IMR-90 (cell line): Measurements from ENCODE around the gene GPR17. TPM values are rescaled to one million over a fixed set of nuclear protein-coding genes. Genes with fewer than 3 reads are reported as not detected.

Experiments used
- ATAC-seq: fragments of 200-7000 bp; cut with Tn5 transposase; 2 replicates; pipeline ENCODE4 v1.9.1; 2020; ENCODE audit warnings: low read depth, mild to moderate bottlenecking, moderate library complexity
- BruUV-seq: library from RNA; stranded (reverse); fragments of 400-500 nt; replicated peaks from 2 replicates; lab custom pipeline; 2021; lab: Mats Ljungman, UMichigan
- CTCF ChIA-PET: fragments of 300-600 bp; formaldehyde crosslinking; extraction: SDS; loops from one replicate; lab custom pipeline; 2021; ENCODE audit warnings: antibody characterized with exemption; lab: Yijun Ruan, JAX
- POLR2A ChIA-PET: fragments of 300-600 bp; sonication (Branson Sonifier 250); formaldehyde crosslinking; loops from one replicate; lab custom pipeline; 2022; ENCODE audit warnings: antibody characterized with exemption; ENCODE audit not compliant: unreplicated experiment; lab: Charles Lee
- DNase-seq: peaks from one replicate; pipeline ENCODE4 v3.0.0; 2013
- H2AFZ ChIP-seq: replicated peaks from 2 replicates; pipeline ENCODE3; 2013; ENCODE audit warnings: low read length, mild to moderate bottlenecking; ENCODE audit not compliant: poor library complexity
- H2AK5ac ChIP-seq: 2 replicates; pipeline ENCODE4 v1.6.1; 2013; ENCODE audit warnings: low read depth, low read length, inconsistent platforms
- H2AK9ac ChIP-seq: replicated peaks from 2 replicates; pipeline ENCODE3; 2013; ENCODE audit warnings: mild to moderate bottlenecking, low read depth, low read length, moderate library complexity; ENCODE audit not compliant: poor library complexity
- H2BK120ac ChIP-seq: 2 replicates; pipeline ENCODE4 v1.6.1; 2013; ENCODE audit warnings: low read depth, low read length, inconsistent platforms
- H2BK15ac ChIP-seq: 3 replicates; pipeline ENCODE4 v1.6.1; 2013; ENCODE audit warnings: low read depth, low read length, inconsistent platforms
- H2BK20ac ChIP-seq: 2 replicates; pipeline ENCODE4 v1.6.1; 2013; ENCODE audit warnings: low read depth, mild to moderate bottlenecking, inconsistent platforms, low read length, moderate library complexity
- H2BK5ac ChIP-seq: 2 replicates; pipeline ENCODE4 v1.6.1; 2013; ENCODE audit warnings: mild to moderate bottlenecking, low read depth, low read length, inconsistent platforms; ENCODE audit not compliant: poor library complexity, severe bottlenecking
- H3K14ac ChIP-seq: replicated peaks from 2 replicates; pipeline ENCODE4 v1.6.1; 2013; ENCODE audit warnings: low read depth, low read length, inconsistent platforms
- H3K18ac ChIP-seq: 2 replicates; pipeline ENCODE4 v1.6.1; 2013; ENCODE audit warnings: low read depth, low read length, control low read depth
- H3K23ac ChIP-seq: 2 replicates; pipeline ENCODE4 v1.6.1; 2013; ENCODE audit warnings: low read depth, low read length, inconsistent platforms
- H3K27ac ChIP-seq: 2 replicates; pipeline ENCODE4 v1.5.1; 2013; ENCODE audit warnings: mild to moderate bottlenecking, control low read depth, low read length; ENCODE audit not compliant: insufficient read depth
- H3K27me3 ChIP-seq: 2 replicates; pipeline ENCODE4 v1.6.1; 2013; ENCODE audit warnings: low read length; ENCODE audit not compliant: control insufficient read depth, insufficient read depth
- H3K36me3 ChIP-seq: 2 replicates; pipeline ENCODE4 v1.6.1; 2013; ENCODE audit warnings: low read length, mixed read lengths; ENCODE audit not compliant: control insufficient read depth, insufficient read depth
- H3K4ac ChIP-seq: 2 replicates; pipeline ENCODE4 v1.6.1; 2013; ENCODE audit warnings: low read depth, low read length, inconsistent platforms
- H3K4me1 ChIP-seq: 2 replicates; pipeline ENCODE4 v1.6.1; 2013; ENCODE audit warnings: low read length, mixed read lengths; ENCODE audit not compliant: control insufficient read depth, insufficient read depth
- H3K4me2 ChIP-seq: 2 replicates; pipeline ENCODE4 v1.6.1; 2013; ENCODE audit warnings: low read depth, mild to moderate bottlenecking, control low read depth, low read length, moderate library complexity
- H3K4me3 ChIP-seq: 2 replicates; pipeline ENCODE4 v1.5.1; 2013; ENCODE audit warnings: low read depth, mild to moderate bottlenecking, control low read depth, low read length, moderate library complexity; ENCODE audit not compliant: insufficient read depth
- H3K56ac ChIP-seq: 2 replicates; pipeline ENCODE4 v1.6.1; 2013; ENCODE audit warnings: low read length, inconsistent platforms; ENCODE audit not compliant: insufficient read depth; ENCODE audit errors: extremely low read depth
- H3K79me1 ChIP-seq, 2 experiments: 2 replicates each; pipeline ENCODE4 v1.6.1; 2013; ENCODE audit warnings: low read length in 2 of 2, inconsistent platforms in 1 of 2, low read depth in 1 of 2
- H3K9ac ChIP-seq: 2 replicates; pipeline ENCODE4 v1.6.1; 2013; ENCODE audit warnings: low read depth, low read length, control low read depth
- H3K9me1 ChIP-seq: 2 replicates; pipeline ENCODE4 v1.6.1; 2013; ENCODE audit warnings: low read length, inconsistent platforms; ENCODE audit not compliant: insufficient read depth
- H3K9me3 ChIP-seq: 2 replicates; pipeline ENCODE4 v1.6.1; 2013; ENCODE audit warnings: low read length; ENCODE audit not compliant: control insufficient read depth, insufficient read depth
- H4K20me1 ChIP-seq: 2 replicates; pipeline ENCODE4 v1.6.1; 2013; ENCODE audit warnings: low read length, inconsistent platforms; ENCODE audit not compliant: insufficient read depth
- H4K5ac ChIP-seq: 2 replicates; pipeline ENCODE4 v1.6.1; 2013; ENCODE audit warnings: mild to moderate bottlenecking, low read depth, low read length, control low read depth
- H4K8ac ChIP-seq, 2 experiments: 2 replicates each; pipeline ENCODE4 v1.6.1; 2013; ENCODE audit warnings: low read depth in 2 of 2, low read length in 2 of 2, control low read depth in 1 of 2, inconsistent platforms in 1 of 2
- H4K91ac ChIP-seq: 2 replicates; pipeline ENCODE4 v1.6.1; 2013; ENCODE audit warnings: low read depth, low read length, inconsistent platforms; ENCODE audit not compliant: insufficient read depth
- CTCF ChIP-seq: conservative IDR thresholded peaks from 2 replicates; pipeline ENCODE4 v1.5.1; 2012; ENCODE audit warnings: mild to moderate bottlenecking, low read depth, low read length, improper control_type of control experiment
- FOS ChIP-seq: fragments of 150-350 bp; IDR thresholded peaks from 2 replicates; pipeline ENCODE4 v1.6.1; 2016; ENCODE audit warnings: low read depth, low read length
- MAZ ChIP-seq: IDR thresholded peaks from 2 replicates; pipeline ENCODE4 v1.6.1; 2012; ENCODE audit warnings: low read depth, mild to moderate bottlenecking, low read length, improper control_type of control experiment, moderate library complexity, borderline replicate concordance
- WGBS, 2 experiments: methylation state at CpG; one replicate each; pipeline versions ENCODE4 v1.1.5 to v1.1.7; 2013; ENCODE audit warnings: missing lambda C conversion rate in 2 of 2; ENCODE audit not compliant: insufficient read length in 1 of 2; ENCODE audit errors: extremely low coverage in 2 of 2; 5-methylcytosine and 5-hydroxymethylcytosine counted together
- dilution Hi-C: fragments of 300-500 bp; cut with HindIII; formaldehyde crosslinking; loops from one replicate; pipeline ENCODE4 v1.14.3; 2018; ENCODE audit warnings: low sequenced_read_pairs; ENCODE audit not compliant: unreplicated experiment
- in situ Hi-C: fragments of 300-500 bp; cut with MboI; formaldehyde crosslinking; loops from 3 replicates; pipeline ENCODE4 v1.14.3; 2019; ENCODE audit warnings: low sequenced_read_pairs, inconsistent platforms, mixed read lengths
- intact Hi-C: fragments of 100-400 bp; cut with micrococcal nuclease; formaldehyde crosslinking; loops from 2 replicates; pipeline ENCODE4 v1.10.0; 2022
- polyA plus RNA-seq, 3 experiments: library from polyadenylated mRNA; depleted of rRNA; stranded (reverse); fragments of >200 nt; gene quantifications; 2 replicates each; pipeline ENCODE4 v1.2.3, GENCODE V29; 2012; ENCODE audit warnings: low replicate concordance in 1 of 3
- total RNA-seq: library from RNA; depleted of rRNA; stranded (reverse); fragments of >200 nt; gene quantifications from 2 replicates; pipeline ENCODE4 v1.2.3, GENCODE V29; 2012

GPR17 gene
- total and polyA plus RNA-seq, 2 of the 4 experiments (the other 2 are of a cell fraction) = not detected

GRCh38 chr2:127623388-127624319 lies 22.3 kb upstream of the GPR17 start:
- Histone ChIP-seq H3K23ac (no peak overlapping the region), H2BK5ac (peak overlapping the region; percentile 38), H3K4me3 (no peak overlapping the region), H2AK5ac (peak overlapping the region; percentile 75), H3K79me1 (no peaks in the 10 kb centered on the region), H4K91ac (peak overlapping the region; percentile 49), H4K20me1 (no peaks in the 10 kb centered on the region), H3K27ac (no peak overlapping the region), H3K27me3 (no peaks in the 10 kb centered on the region; the same call in 1 of the 2 replicates), H3K4ac (peak overlapping the region; percentile 71), H2BK20ac (peak overlapping the region; percentile 82), H2BK15ac (0 out of 3 replicates have a peak overlapping the region, but pooled peaks have one; percentile 0), H3K9me1 (peaks cover 6% of the 10 kb centered on the region; the same call in 1 of the 2 replicates), H3K18ac (no peak overlapping the region), H3K9me3 (no peaks in the 10 kb centered on the region), H3K4me2 (no peak overlapping the region), H4K8ac (peak overlapping the region in 1 of 2 experiments; percentile 48; a peak in 1 of 4 replicates), H2BK120ac (peak overlapping the region; percentile 65), H3K36me3 (no peaks in the 10 kb centered on the region), H2AK9ac (peak overlapping the region; percentile 18), H3K9ac (no peak overlapping the region), H2AFZ (peak overlapping the region; percentile 78), H4K5ac (no peak overlapping the region), H3K14ac (0 out of 2 replicates have a peak overlapping the region, but pooled peaks have one; percentile 62), H3K4me1 (peaks cover 5% of the 10 kb centered on the region), H3K56ac (no peak overlapping the region)
- ATAC-seq (peak; percentile 83), DNase-seq (peak; percentile 64)
- ChIA-PET POLR2A (no interaction called here), CTCF (no interaction called here)
- 89% methylated on average over 10 of the region's 38 CpGs; no CpG with 5 or more reads in 1 of the 2 experiments for WGBS, 2 experiments
- in situ Hi-C loops = no loop called here
- BruUV-seq = no TSS peak
- intact Hi-C loops = loop anchor here (2.0 kb wide), 1 partner anchor 15 kb away; no protein-coding TSS in a partner anchor
- 0 out of 2 replicates have a peak, but pooled peaks have one; percentile 37 for TF ChIP-seq MAZ
- peak; percentile 91 for TF ChIP-seq FOS
- TF ChIP-seq CTCF = no peak
- dilution Hi-C loops = no loop called here
